Transverse colon (tissue), 4 donors: ENCODE measurements around the gene PGAM2. TPM values are rescaled to one million over a fixed set of nuclear protein-coding genes. Genes with fewer than 3 reads are reported as not detected.

Experiments
- DNase-seq: peaks from one replicate; pipeline ENCODE4 v3.0.0-alpha.2; 2019
- H3K27ac ChIP-seq, 4 donors: fragments of 200-600 bp; sonication (generic); 2 replicates each; pipeline ENCODE4 v1.5.1; 2016 to 2018; ENCODE audit warnings: inconsistent platforms in 4 of 4
- H3K27me3 ChIP-seq: fragments of 200-600 bp; sonication (generic); 2 replicates; pipeline ENCODE4 v1.5.1; 2017; ENCODE audit warnings: inconsistent platforms
- H3K36me3 ChIP-seq, 4 donors: fragments of 200-600 bp; sonication (generic); 2 replicates each; pipeline ENCODE4 v1.5.1; 2017 to 2019; ENCODE audit warnings: inconsistent platforms in 4 of 4
- H3K4me1 ChIP-seq, 4 donors: fragments of 200-600 bp; sonication (generic); 2 replicates each; pipeline ENCODE4 v1.5.1; 2017 to 2020; ENCODE audit warnings: inconsistent platforms in 4 of 4
- H3K4me3 ChIP-seq, 4 donors: fragments of 200-600 bp; sonication (generic); 1 replicate in 1 of 4; 2 replicates in 3 of 4; pipeline versions ENCODE4 v1.5.1 to v1.6.1; 2017 to 2019; ENCODE audit warnings: inconsistent platforms in 4 of 4
- H3K9me3 ChIP-seq, 2 donors: fragments of 200-600 bp; sonication (generic); 2 replicates each; pipeline ENCODE4 v1.5.1; 2017 to 2019; ENCODE audit warnings: inconsistent platforms in 2 of 2
- EP300 ChIP-seq: sonication (generic); formaldehyde crosslinking; IDR thresholded peaks from one replicate; pipeline ENCODE4 v1.6.1; 2017; ENCODE audit warnings: antibody characterized with exemption, low read depth
- POLR2A ChIP-seq: fragments of 450-650 bp; IDR thresholded peaks from one replicate; pipeline ENCODE4 v1.6.1; 2016; ENCODE audit warnings: antibody characterized with exemption, mild to moderate bottlenecking, moderate library complexity
- POLR2AphosphoS5 ChIP-seq, 3 donors: sonication (generic); formaldehyde crosslinking; IDR thresholded peaks; one replicate each; pipeline ENCODE4 v1.6.1; 2016; ENCODE audit warnings: antibody characterized with exemption in 3 of 3
- WGBS, 2 donors: methylation state at CpG; one replicate each; pipeline ENCODE4 v1.1.5; 2018; ENCODE audit warnings: low coverage in 1 of 2; 5-methylcytosine and 5-hydroxymethylcytosine counted together
- in situ Hi-C, 4 donors: fragments of 200-750 bp; cut with MboI; loops; one replicate each; pipeline versions ENCODE4 v1.15.0 to v1.15.1; 2017; ENCODE audit warnings: low sequenced_read_pairs in 3 of 4, low pct_ligation_motif_present in 1 of 4, low pct_unique_long_range_greater_than_20kb in 1 of 4
- intact Hi-C: fragments of 100-400 bp; cut with DNase I; formaldehyde crosslinking; loops from one replicate; pipeline ENCODE4 v1.15.1; 2023; ENCODE audit warnings: low total_unique reads
- total RNA-seq, 4 donors: library from RNA; depleted of rRNA; stranded (reverse); fragments of >200 nt; gene quantifications; one replicate each; pipeline ENCODE4 v1.1.0, GENCODE V29; 2016
- TF ChIP-seq, protein P1 (sequence below), 5 experiments: fragments of 200-600 bp in 3 of 5; fragments of 450-650 bp in 2 of 5; sonication (generic) in 3 of 5; IDR thresholded peaks; 1 replicate in 2 of 5; 2 replicates in 3 of 5; pipeline ENCODE4 v1.5.1; 2016 to 2017; ENCODE audit warnings: antibody characterized with exemption in 5 of 5, inconsistent platforms in 3 of 5, mild to moderate bottlenecking in 2 of 5, moderate library complexity in 1 of 5

The PGAM2 gene
- total RNA-seq, 4 donors from 2014 or later, result 9.7 TPM; not detected in 3

DNA sequence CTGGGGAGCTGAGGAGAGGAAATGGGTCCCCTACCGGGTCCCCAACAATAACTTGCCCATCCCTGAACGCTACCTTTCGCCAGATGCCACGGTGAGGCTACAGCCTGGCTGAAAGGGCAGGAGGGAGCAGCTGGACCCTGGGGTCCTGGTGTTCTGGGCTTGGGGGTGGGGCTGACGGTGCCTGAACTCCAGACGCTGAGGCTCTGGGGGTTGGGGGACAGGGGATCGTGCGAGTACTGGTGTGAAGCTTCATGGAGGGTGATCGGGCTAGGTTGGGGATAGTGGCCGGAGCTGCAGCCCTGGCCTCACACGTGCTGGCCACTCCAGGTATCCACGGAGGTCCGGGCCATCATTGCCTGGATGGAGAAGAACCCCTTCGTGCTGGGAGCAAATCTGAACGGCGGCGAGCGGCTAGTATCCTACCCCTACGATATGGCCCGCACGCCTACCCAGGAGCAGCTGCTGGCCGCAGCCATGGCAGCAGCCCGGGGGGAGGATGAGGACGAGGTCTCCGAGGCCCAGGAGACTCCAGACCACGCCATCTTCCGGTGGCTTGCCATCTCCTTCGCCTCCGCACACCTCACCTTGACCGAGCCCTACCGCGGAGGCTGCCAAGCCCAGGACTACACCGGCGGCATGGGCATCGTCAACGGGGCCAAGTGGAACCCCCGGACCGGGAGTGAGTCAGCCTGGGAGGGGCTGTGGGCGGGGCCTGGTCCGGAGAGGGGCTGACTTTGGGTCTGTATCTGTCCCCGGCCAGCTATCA is 47.0 kb upstream of the PGAM2 start:
- H3K4me3 ChIP-seq, result no peak overlapping the region
- H3K27me3 ChIP-seq, result no peaks in the 10 kb centered on the region
- no peaks in the 10 kb centered on the region for H3K4me1 ChIP-seq
- intact Hi-C loops (no loop called here), in situ Hi-C loops (no loop called here)
- H3K27ac ChIP-seq, result no peak overlapping the region
- H3K36me3 ChIP-seq, result no peaks in the 10 kb centered on the region
- H3K9me3 ChIP-seq, result no peaks in the 10 kb centered on the region
- no peak for TF ChIP-seq POLR2A
- DNase-seq, result no peak
- 76% methylated on average over 41 of the region's 41 CpGs; no CpG with 5 or more reads in 1 of the 2 donors for WGBS, 2 donors

DNA sequence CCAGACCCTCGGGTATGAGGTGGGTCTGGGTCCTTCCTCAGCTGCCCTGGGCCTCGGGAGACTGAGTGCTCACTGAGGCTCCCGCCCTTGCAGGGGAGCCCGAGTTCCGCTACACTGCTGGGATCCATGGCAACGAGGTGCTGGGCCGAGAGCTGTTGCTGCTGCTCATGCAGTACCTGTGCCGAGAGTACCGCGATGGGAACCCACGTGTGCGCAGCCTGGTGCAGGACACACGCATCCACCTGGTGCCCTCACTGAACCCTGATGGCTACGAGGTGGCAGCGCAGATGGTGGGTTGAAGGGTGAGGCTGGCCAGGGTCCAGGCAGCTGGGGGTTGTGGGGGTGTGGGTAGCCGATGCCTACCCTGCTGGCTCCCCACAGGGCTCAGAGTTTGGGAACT is 46.4 kb upstream of the PGAM2 start:
- H3K4me1 ChIP-seq, result no peaks in the 10 kb centered on the region

DNA sequence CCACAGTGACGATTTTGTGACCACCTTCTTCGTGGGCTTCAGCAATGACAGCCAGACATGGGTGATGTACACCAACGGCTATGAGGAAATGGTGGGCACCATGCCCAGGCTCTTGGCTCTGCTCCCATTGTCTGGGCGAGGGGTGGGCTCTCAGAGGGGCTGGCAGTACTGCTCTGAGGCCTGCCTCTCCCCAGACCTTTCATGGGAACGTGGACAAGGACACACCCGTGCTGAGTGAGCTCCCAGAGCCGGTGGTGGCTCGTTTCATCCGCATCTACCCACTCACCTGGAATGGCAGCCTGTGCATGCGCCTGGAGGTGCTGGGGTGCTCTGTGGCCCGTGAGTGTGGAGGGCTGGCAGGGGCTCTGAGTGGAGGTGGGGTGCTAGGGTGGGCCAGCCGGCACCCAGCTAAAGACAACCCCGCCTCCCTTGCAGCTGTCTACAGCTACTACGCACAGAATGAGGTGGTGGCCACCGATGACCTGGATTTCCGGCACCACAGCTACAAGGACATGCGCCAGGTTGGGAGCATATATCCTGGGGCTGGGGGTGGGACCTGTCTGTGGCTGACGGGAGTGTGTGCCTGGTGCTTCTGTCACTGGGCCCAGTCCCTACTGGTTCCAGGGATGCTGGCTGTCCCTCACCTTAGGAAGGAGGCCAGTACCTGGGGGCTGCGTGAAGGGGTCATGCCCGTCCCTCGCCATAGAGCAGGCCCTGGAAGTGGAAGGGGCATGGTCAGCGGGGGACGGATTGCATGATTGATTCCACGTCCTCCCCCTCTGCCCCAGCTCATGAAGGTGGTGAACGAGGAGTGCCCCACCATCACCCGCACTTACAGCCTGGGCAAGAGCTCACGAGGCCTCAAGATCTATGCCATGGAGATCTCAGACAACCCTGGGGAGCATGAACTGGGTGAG is 45.6 kb upstream of the PGAM2 start:
- in situ Hi-C loops, result no loop called here
- DNase-seq, result no peak
- Histone ChIP-seq H3K27me3 (no peaks in the 10 kb centered on the region), H3K4me1 (peaks cover 0 to 2% (median 0%) of the 10 kb centered on the region in 4 donors), H3K9me3 (no peaks in the 10 kb centered on the region), H3K27ac (no peak overlapping the region), H3K4me3 (no peak overlapping the region), H3K36me3 (no peaks in the 10 kb centered on the region)
- 73% methylated on average over 27 of the region's 27 CpGs; no CpG with 5 or more reads in 1 of the 2 donors for WGBS, 2 donors
- intact Hi-C loops, result no loop called here
- TF ChIP-seq POLR2AphosphoS5 (IDR thresholded peaks at IDR 0.05) (no peak), EP300 (no peak), POLR2A (no peak)
- TF ChIP-seq, protein P1, sequence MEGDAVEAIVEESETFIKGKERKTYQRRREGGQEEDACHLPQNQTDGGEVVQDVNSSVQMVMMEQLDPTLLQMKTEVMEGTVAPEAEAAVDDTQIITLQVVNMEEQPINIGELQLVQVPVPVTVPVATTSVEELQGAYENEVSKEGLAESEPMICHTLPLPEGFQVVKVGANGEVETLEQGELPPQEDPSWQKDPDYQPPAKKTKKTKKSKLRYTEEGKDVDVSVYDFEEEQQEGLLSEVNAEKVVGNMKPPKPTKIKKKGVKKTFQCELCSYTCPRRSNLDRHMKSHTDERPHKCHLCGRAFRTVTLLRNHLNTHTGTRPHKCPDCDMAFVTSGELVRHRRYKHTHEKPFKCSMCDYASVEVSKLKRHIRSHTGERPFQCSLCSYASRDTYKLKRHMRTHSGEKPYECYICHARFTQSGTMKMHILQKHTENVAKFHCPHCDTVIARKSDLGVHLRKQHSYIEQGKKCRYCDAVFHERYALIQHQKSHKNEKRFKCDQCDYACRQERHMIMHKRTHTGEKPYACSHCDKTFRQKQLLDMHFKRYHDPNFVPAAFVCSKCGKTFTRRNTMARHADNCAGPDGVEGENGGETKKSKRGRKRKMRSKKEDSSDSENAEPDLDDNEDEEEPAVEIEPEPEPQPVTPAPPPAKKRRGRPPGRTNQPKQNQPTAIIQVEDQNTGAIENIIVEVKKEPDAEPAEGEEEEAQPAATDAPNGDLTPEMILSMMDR (IDR thresholded peaks at IDR 0.05), result no peak

More for the DNA sequence above, 46.4 kb upstream of the PGAM2 start:
- DNase-seq, result no peak
- WGBS, 2 donors, result 66% methylated on average over 15 of the region's 16 CpGs; no CpG with 5 or more reads in 1 of the 2 donors
- TF ChIP-seq EP300 (no peak), POLR2A (no peak), POLR2AphosphoS5 (IDR thresholded peaks at IDR 0.05) (no peak)
- TF ChIP-seq, protein P1 (IDR thresholded peaks at IDR 0.05), result no peak
- Histone ChIP-seq H3K9me3 (no peaks in the 10 kb centered on the region), H3K27ac (no peak overlapping the region), H3K36me3 (no peaks in the 10 kb centered on the region), H3K4me3 (no peak overlapping the region), H3K27me3 (no peaks in the 10 kb centered on the region)
- in situ Hi-C loops, result no loop called here
- intact Hi-C loops, result no loop called here

DNA sequence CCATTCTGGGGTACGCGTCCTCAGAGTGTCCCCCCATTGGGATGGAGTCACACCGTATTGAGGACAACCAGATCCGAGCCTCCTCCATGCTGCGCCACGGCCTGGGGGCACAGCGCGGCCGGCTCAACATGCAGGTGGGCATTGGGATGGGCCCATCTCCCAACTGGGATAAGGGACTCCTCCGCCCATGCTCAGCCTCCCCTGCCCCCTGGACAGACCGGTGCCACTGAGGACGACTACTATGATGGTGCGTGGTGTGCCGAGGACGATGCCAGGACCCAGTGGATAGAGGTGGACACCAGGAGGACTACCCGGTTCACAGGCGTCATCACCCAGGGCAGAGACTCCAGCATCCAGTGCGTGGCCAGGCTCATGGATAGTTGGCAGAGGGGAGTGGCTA is 44.6 kb upstream of the PGAM2 start:
- in situ Hi-C loops (no loop called here), intact Hi-C loops (no loop called here)
- no peak for DNase-seq
- Histone ChIP-seq H3K4me3 (no peak overlapping the region), H3K36me3 (no peaks in the 10 kb centered on the region), H3K27me3 (peaks cover 7% of the 10 kb centered on the region), H3K27ac (no peak overlapping the region), H3K9me3 (no peaks in the 10 kb centered on the region), H3K4me1 (peaks cover 0 to 3% (median 1%) of the 10 kb centered on the region in 4 donors)
- 86% methylated on average over 16 of the region's 18 CpGs; no CpG with 5 or more reads in 1 of the 2 donors for WGBS, 2 donors
- no peak for TF ChIP-seq EP300
- no peak for TF ChIP-seq POLR2AphosphoS5 (IDR thresholded peaks at IDR 0.05)
- TF ChIP-seq, protein P1 (IDR thresholded peaks at IDR 0.05), result no peak
- TF ChIP-seq POLR2A, result no peak
